HG03442 (cell line): ENCODE data around the gene DNLZ.
"Not testable (repeated sequence)": the region's sequence is repeated elsewhere in the genome, so short reads cannot be mapped to it uniquely, and the experiment has no call there.

ENCODE experiments used
- ATAC-seq: cut with Tn5 transposase; IDR thresholded peaks from one replicate; pipeline ENCODE4 v1.9.1; 2021; ENCODE audit warnings: mild to moderate bottlenecking, moderate library complexity; ENCODE audit not compliant: unreplicated experiment

The DNLZ gene

GRCh38 chr9:136363106-136363948 lies at the start of gene DNLZ:
DNLZ (minus strand) TSS chr9:136363744; CDS start chr9:136363714, 30 bp downstream.
- peak; percentile 77 for ATAC-seq

GRCh38 chr9:136412962-136413361 lies 49.4 kb upstream of the DNLZ start:
- no peak for ATAC-seq

GRCh38 chr9:136411378-136411777 lies 47.8 kb upstream of the DNLZ start:
- no peak for ATAC-seq

GRCh38 chr9:136410500-136411287 lies 47.1 kb upstream of the DNLZ start, which contains the start of the genes ENTR1 and PMPCA:
ENTR1 (minus strand) TSS chr9:136410614; CDS start chr9:136410397, 217 bp downstream.
PMPCA (plus strand) TSS chr9:136410658; CDS start chr9:136410669, 11 bp downstream.
- ATAC-seq, result peak; percentile 83

GRCh38 chr9:136409557-136410455 lies 46.3 kb upstream of the DNLZ start:
- peak; percentile 15 for ATAC-seq

DNA sequence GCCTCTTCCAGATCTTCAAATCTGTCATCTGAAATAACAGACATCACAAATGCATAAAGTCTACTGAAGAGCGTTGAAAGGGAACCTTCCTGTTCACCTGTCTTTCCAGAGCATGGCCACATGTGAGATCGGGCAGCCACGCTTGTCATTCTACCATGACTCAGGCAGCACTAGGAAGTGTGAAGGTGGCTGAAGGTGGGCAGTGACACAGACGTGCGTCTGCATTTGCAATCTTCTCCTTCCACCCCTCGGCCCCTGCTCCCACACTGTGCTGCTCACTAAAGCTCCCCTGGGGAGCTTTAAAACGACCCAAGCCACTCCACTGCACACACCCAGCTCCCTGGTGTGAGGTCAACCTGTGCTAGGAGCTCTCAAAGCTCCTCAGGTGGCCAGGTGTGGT lies 44.4 kb upstream of the DNLZ start:
- ATAC-seq, result no peak

GRCh38 chr9:136407061-136407460 lies 43.5 kb upstream of the DNLZ start:
- not testable (repeated sequence) for ATAC-seq

- not testable (repeated sequence) for ATAC-seq
Measured at GRCh38 chr9:136405904-136406303, 42.4 kb upstream of the DNLZ start.

- ATAC-seq, result no peak
Measured at GRCh38 chr9:136405481-136405880, 41.9 kb upstream of the DNLZ start.

DNA sequence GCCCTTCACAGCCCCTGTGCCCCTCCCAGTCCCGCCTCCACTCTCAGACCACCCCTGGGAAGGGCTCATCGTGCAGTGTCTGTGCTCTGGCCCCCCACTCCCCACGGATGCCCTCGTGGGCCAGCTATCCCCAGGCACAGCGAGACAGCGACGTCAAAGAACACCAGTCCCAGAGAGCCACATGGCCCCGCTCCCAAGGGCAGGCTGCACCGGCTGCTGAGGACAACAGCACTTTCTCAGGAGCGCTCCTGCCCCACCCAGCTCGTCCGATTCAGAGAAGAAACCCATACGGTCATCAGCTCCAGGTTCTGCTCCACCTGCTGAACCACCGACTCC lies 41.2 kb upstream of the DNLZ start:
- ATAC-seq, result no peak

GRCh38 chr9:136403915-136404800 lies 40.6 kb upstream of the DNLZ start:
- ATAC-seq, result no peak

- ATAC-seq, result no peak
Measured at GRCh38 chr9:136403538-136403914, 40.0 kb upstream of the DNLZ start.

GRCh38 chr9:136402067-136402466 lies 38.5 kb upstream of the DNLZ start:
- ATAC-seq, result no peak

DNA sequence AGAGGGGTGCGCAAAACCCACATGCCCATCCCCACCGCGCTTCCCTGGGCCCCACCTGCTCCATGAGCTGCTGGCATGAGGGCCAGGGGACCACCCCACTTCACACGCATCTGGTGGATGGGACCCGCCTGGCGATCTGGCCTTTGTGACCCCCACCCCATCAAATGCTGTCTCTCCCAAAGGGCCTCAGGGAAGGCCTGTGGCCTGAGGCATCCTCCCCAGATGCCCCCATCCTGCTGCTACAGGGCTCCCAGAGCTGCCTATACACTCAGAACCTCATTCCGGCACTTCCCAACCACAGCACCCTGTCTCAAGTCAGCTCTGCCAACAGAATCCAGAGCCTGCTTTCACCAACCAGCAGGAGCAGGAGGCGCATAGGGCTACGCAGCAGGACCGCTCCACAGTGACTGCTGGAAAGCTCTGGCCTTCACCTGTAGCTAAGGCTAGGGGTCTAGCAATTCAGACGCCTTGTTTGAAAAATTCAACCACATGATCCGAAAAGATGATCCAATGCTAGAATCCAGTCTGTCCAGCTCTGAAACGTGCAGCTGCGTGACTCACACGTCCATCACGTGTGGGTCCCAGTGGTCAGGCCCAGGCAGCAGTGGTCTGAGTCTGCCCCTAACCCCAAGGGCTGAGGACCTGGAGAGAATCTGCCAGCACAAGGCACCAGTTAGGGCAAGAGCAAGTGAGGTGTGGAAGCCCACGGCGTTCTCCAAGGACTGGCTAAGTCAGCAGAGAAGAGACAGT lies 37.8 kb upstream of the DNLZ start:
- ATAC-seq, result no peak

DNA sequence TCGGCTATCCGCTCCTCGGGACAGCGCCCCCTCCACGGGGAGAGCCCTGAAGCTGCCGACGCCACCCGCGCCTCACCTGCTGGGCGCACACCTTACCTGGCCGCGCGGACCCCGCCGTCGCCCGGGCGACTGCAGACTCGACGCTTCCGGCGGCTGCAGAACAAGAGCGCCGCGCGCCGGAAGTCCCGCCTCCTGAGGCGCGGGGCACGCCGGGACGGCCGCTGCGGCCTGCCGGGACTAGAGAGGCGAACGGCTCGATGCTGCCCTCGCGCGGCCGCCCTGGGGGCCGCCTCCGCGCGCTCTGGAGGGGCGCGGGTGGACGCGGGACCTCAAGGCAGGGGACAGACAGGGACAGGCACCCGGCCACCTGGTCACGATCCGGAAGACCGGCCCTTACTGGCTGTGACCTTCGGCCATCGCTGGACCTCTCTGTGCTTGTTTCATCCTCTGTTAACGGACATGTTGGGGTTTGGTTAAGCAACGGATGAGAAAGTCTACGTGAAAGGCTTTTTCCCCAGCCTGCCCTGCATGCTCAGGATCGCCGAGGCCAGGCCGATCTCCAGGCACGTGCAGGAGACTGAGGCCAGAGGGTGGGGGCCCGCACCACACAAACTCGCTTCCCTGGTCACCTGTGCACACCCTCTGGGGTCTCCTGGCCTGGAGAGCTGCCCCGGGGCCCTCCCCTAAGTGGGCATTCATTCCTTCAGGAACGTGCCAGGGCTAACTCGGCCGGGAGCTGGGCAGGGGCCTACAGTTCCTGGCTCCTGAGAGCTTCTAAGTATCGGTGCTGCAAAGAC lies 36.7 kb upstream of the DNLZ start, which contains the start of gene SNAPC4:
TSS of gene SNAPC4 (minus strand) at position 133 of the 797 bp plus-strand sequence. CDS start 1,742 bp downstream, outside the sequence.
- peak; percentile 74 for ATAC-seq

DNA sequence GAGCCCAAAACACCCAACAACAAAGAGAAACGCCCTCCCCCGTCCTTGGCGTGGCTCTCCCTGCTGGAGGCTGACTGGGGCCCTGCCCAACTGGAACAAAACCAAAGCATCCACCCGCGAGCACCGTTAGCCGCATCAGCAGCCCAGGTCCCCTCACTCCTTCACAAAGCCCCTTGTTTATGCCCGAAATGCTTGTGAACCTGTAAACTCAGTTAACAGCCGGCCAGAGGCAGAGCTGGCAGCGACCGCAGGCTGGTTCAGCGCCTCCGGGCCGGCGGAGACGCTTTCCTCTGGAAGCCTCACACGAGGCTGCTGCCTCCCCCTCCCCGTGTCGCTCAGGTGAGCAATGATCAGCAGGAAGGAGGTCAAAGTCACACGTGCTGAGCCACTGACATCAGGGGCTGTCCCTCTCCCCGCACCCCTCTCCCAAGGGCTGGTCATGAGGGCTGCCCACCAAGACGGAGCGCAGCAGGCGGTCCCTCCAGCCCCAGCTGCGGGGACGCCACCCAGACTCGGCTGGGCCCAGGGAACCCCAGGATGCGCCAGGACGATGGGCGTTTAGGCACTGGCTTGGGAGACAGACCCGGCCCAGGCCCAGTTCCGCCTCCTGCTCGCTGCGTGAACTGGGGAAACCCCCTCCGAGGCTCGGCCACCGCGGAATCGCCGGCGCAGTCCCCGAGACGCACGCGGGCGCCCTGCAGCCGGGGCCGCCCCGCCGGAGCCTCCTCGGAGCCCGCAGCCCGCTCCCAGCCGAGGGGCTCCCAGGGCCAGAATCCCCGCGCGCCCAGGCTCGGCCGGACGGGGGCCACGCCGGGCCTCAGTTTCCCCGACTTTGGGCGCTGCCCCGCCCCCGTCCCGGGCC lies 35.9 kb upstream of the DNLZ start:
- peak; percentile 17 for ATAC-seq

DNA sequence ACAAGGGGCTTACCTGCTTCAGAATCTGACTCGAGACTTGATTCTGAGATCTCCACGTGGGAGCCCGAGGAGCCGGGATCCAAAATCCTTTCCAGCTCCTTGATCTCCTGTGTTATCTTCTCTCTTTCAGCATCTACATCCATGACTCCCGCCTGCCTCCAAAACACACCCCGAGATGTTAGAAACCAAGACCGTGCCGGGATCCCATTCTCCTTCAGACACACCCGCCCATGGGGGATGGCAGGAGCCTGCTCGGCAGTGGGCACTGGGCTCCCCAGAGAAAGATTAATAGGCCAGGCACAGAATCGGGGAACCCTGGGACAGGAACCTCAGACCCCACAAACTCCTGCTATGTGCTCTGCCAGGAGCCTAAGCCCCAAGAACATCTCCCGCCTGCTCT lies 34.7 kb upstream of the DNLZ start:
- ATAC-seq, result no peak
